ENCODE results near the gene PIGK.

PIGK gene

DNA sequence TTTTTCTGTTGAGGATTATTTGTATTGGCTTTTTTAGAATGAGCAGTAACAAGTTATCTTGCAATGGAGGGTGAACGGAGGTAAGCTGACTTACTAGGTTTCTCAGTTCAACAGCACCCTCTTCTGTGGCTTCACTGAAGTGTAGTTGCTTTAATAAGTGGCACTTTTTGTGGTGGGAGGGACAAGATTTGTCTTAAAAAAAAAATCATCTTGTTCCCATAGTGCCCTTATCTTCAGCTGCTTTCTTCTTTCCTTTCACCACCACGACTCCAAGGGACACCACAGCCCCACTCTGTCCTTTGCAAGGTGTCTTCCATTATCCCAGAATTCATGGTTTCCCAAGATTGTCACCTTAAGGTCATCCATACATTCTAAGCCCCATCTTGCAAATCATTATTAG, 92.9 kb downstream of the PIGK start:
- TF ChIP-seq CTCF (IDR thresholded peaks at IDR 0.05), result no peak
- no peaks in the 10 kb centered on the region for H3K27me3 ChIP-seq
- no peak overlapping the region for H3K27ac ChIP-seq
- H3K36me3 ChIP-seq, result no peaks in the 10 kb centered on the region
- no peaks in the 10 kb centered on the region for H3K9me3 ChIP-seq
- no peak overlapping the region for H3K4me3 ChIP-seq (ENCODE audit: low read depth in 1 of 2, low read length in 1 of 2)
- no peaks in the 10 kb centered on the region for H3K4me1 ChIP-seq (ENCODE audit: control insufficient read depth in 1 of 2, insufficient read depth in 1 of 2, low read depth in 1 of 2, low read length in 1 of 2)

DNA sequence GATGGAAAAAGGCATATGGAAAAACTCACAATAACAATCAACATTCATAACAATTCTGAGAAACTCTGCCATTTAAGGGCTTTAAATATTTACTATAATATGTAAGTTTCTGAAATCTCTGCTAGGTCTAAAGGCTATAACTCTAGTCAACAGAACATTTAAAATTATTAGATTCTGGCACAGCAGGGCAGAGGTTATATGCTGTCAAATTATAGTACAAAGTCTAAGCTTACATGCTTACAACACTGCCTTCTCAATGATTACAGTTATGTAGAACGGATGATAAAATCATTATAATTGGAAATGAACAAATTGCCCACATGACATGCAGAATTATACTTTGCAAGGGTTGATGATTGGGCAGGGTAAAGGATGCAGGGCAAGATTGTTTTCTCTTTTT, 97.7 kb downstream of the PIGK start:
- TF ChIP-seq CTCF (IDR thresholded peaks at IDR 0.05), result no peak
- Histone ChIP-seq H3K27ac (no peak overlapping the region), H3K27me3 (no peaks in the 10 kb centered on the region), H3K4me1 (ENCODE audit: control insufficient read depth in 1 of 2, insufficient read depth in 1 of 2, low read depth in 1 of 2, low read length in 1 of 2) (no peaks in the 10 kb centered on the region), H3K9me3 (no peaks in the 10 kb centered on the region), H3K36me3 (peaks cover 6% of the 10 kb centered on the region), H3K4me3 (ENCODE audit: low read depth in 1 of 2, low read length in 1 of 2) (no peak overlapping the region)

- H3K4me1 ChIP-seq (ENCODE audit: control insufficient read depth in 1 of 2, insufficient read depth in 1 of 2, low read depth in 1 of 2, low read length in 1 of 2), result no peaks in the 10 kb centered on the region
- peaks cover 6% of the 10 kb centered on the region for H3K36me3 ChIP-seq
- no peak for TF ChIP-seq CTCF (IDR thresholded peaks at IDR 0.05)
- no peak overlapping the region for H3K27ac ChIP-seq
- H3K4me3 ChIP-seq (ENCODE audit: low read depth in 1 of 2, low read length in 1 of 2), result no peak overlapping the region
- H3K9me3 ChIP-seq, result no peaks in the 10 kb centered on the region
- H3K27me3 ChIP-seq, result no peaks in the 10 kb centered on the region
These were observed 98.3 kb downstream of the PIGK start for GRCh38 chr1:77120950-77121349.

DNA sequence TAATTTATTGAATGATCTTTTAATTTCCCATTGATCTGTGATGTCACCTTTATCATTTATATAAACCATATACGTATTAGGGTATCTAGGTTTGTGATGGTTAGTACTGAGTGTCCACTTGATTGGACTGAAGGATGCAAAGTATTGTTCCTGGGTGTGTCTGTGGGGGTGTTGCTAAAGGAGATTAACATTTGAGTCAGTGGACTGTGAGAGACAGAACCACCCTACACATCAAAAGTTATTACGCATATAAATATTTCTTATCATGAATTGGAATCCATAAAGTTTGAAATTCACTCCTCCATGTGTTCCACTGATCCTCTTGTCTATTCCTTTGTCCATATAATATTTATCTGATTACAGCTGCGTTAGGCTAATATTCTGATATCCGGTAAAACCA, 100.5 kb downstream of the PIGK start:
- Histone ChIP-seq H3K27ac (no peak overlapping the region), H3K9me3 (no peaks in the 10 kb centered on the region), H3K27me3 (no peaks in the 10 kb centered on the region), H3K36me3 (peaks cover 6% of the 10 kb centered on the region), H3K4me1 (ENCODE audit: control insufficient read depth in 1 of 2, insufficient read depth in 1 of 2, low read depth in 1 of 2, low read length in 1 of 2) (no peaks in the 10 kb centered on the region), H3K4me3 (ENCODE audit: low read depth in 1 of 2, low read length in 1 of 2) (no peak overlapping the region)
- no peak for TF ChIP-seq CTCF (IDR thresholded peaks at IDR 0.05)

DNA sequence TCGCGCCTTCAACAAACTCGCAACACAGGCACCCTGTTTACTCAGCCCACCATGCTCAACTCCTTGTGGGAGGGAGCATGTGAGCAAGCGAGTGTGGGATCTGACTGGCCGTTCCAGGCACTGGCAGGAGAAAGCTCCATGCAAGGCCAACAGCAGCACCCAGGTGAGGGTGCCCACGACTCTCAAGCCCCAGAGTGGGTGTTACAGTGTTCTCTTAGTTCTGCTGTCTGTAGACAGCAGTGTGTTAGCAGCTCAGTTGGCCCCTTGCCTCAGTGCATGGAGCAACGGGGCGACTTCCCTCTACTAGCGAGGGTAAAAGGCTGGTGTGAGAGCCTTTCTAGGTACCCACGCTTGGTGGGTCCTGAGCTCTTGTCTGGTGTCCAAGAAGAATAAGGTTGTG, 114.6 kb downstream of the PIGK start:
- no peaks in the 10 kb centered on the region for H3K27me3 ChIP-seq
- no peak overlapping the region for H3K4me3 ChIP-seq (ENCODE audit: low read depth in 1 of 2, low read length in 1 of 2)
- no peaks in the 10 kb centered on the region for H3K9me3 ChIP-seq
- TF ChIP-seq CTCF (IDR thresholded peaks at IDR 0.05), result no peak
- no peak overlapping the region for H3K27ac ChIP-seq
- H3K4me1 ChIP-seq (ENCODE audit: control insufficient read depth in 1 of 2, insufficient read depth in 1 of 2, low read depth in 1 of 2, low read length in 1 of 2), result no peaks in the 10 kb centered on the region
- H3K36me3 ChIP-seq, result no peaks in the 10 kb centered on the region

- Histone ChIP-seq H3K4me3 (ENCODE audit: low read depth in 1 of 2, low read length in 1 of 2) (no peak overlapping the region), H3K27ac (no peak overlapping the region), H3K9me3 (no peaks in the 10 kb centered on the region), H3K36me3 (no peaks in the 10 kb centered on the region), H3K27me3 (no peaks in the 10 kb centered on the region), H3K4me1 (ENCODE audit: control insufficient read depth in 1 of 2, insufficient read depth in 1 of 2, low read depth in 1 of 2, low read length in 1 of 2) (no peaks in the 10 kb centered on the region)
- TF ChIP-seq CTCF (IDR thresholded peaks at IDR 0.05), result no peak
These were observed 115.7 kb downstream of the PIGK start for GRCh38 chr1:77103486-77103885.
